Stimulated activated memory B cell treated with anti-CD40 and anti-IgM and Interleukin-4, amounts not matched to agents 10 μg/mL and 1 μg/mL and 100 μg/mL, for 72 hours (primary cell): ENCODE results near the gene BLOC1S3.

ENCODE experiments used
- ATAC-seq: fragments of 150-1000 bp; cut with Tn5 transposase; 2 replicates; pipeline ENCODE4 v1.10.0; 2021
- H3K27ac Mint-ChIP-seq: one replicate; pipeline ENCODE4 v1.8.0; 2022; ENCODE audit warnings: mild to moderate bottlenecking, mixed read lengths
- H3K27me3 Mint-ChIP-seq: one replicate; pipeline ENCODE4 v1.8.0; 2022; ENCODE audit warnings: mixed read lengths
- H3K36me3 Mint-ChIP-seq: one replicate; pipeline ENCODE4 v1.8.0; 2022; ENCODE audit warnings: mixed read lengths
- H3K4me1 Mint-ChIP-seq: one replicate; pipeline ENCODE4 v1.8.0; 2022; ENCODE audit warnings: mixed read lengths
- H3K4me3 Mint-ChIP-seq: one replicate; pipeline ENCODE4 v1.8.0; 2022; ENCODE audit warnings: mild to moderate bottlenecking, moderate library complexity, mixed read lengths
- H3K9me3 Mint-ChIP-seq: one replicate; pipeline ENCODE4 v1.8.0; 2022; ENCODE audit warnings: mixed read lengths

Gene BLOC1S3

GRCh38 chr19:45178262-45179071 lies at the start of gene BLOC1S3:
TSS of gene BLOC1S3 (plus strand) at chr19:45178784. CDS start at chr19:45179297, 513 bp downstream.
- H3K4me1 Mint-ChIP-seq = peaks cover 41% of the 10 kb centered on the region
- H3K36me3 Mint-ChIP-seq = peaks cover 23% of the 10 kb centered on the region
- H3K27ac Mint-ChIP-seq = peak within 1 kb of the TSS; percentile 75
- H3K9me3 Mint-ChIP-seq = no peaks in the 10 kb centered on the region
- ATAC-seq = peak; percentile 97
- H3K27me3 Mint-ChIP-seq = no peaks in the 10 kb centered on the region
- H3K4me3 Mint-ChIP-seq = peak within 1 kb of the TSS; percentile 78

GRCh38 chr19:45128806-45129205 lies 49.8 kb upstream of the BLOC1S3 start:
- no peak for ATAC-seq

GRCh38 chr19:45130236-45130635 lies 48.3 kb upstream of the BLOC1S3 start:
- ATAC-seq = no peak
- H3K9me3 Mint-ChIP-seq = no peaks in the 10 kb centered on the region
- peaks cover 6% of the 10 kb centered on the region for H3K36me3 Mint-ChIP-seq
- no peak overlapping the region for H3K27ac Mint-ChIP-seq
- peaks cover 42% of the 10 kb centered on the region for H3K4me1 Mint-ChIP-seq
- no peak overlapping the region for H3K4me3 Mint-ChIP-seq
- no peaks in the 10 kb centered on the region for H3K27me3 Mint-ChIP-seq

More at GRCh38 chr19:45128806-45129205, 49.8 kb upstream of the BLOC1S3 start:
- no peak overlapping the region for H3K27ac Mint-ChIP-seq
- H3K4me3 Mint-ChIP-seq = no peak overlapping the region
- no peaks in the 10 kb centered on the region for H3K27me3 Mint-ChIP-seq
- no peaks in the 10 kb centered on the region for H3K9me3 Mint-ChIP-seq
- no peaks in the 10 kb centered on the region for H3K36me3 Mint-ChIP-seq
- peaks cover 40% of the 10 kb centered on the region for H3K4me1 Mint-ChIP-seq

GRCh38 chr19:45130888-45131615 lies 47.5 kb upstream of the BLOC1S3 start:
- H3K27ac Mint-ChIP-seq = peak overlapping the region; percentile 44
- H3K9me3 Mint-ChIP-seq = no peaks in the 10 kb centered on the region
- peaks cover 6% of the 10 kb centered on the region for H3K36me3 Mint-ChIP-seq
- H3K4me1 Mint-ChIP-seq = peaks cover 39% of the 10 kb centered on the region
- no peak overlapping the region for H3K4me3 Mint-ChIP-seq
- ATAC-seq = peak; percentile 51
- no peaks in the 10 kb centered on the region for H3K27me3 Mint-ChIP-seq

- H3K4me3 Mint-ChIP-seq = no peak overlapping the region
- no peaks in the 10 kb centered on the region for H3K9me3 Mint-ChIP-seq
- no peaks in the 10 kb centered on the region for H3K27me3 Mint-ChIP-seq
- peak overlapping the region; percentile 66 for H3K27ac Mint-ChIP-seq
- peaks cover 55% of the 10 kb centered on the region for H3K4me1 Mint-ChIP-seq
- no peak for ATAC-seq
- peaks cover 11% of the 10 kb centered on the region for H3K36me3 Mint-ChIP-seq
Observed at GRCh38 chr19:45133661-45134060, 44.9 kb upstream of the BLOC1S3 start.

- H3K36me3 Mint-ChIP-seq = peaks cover 12% of the 10 kb centered on the region
- H3K4me3 Mint-ChIP-seq = no peak overlapping the region
- H3K9me3 Mint-ChIP-seq = no peaks in the 10 kb centered on the region
- no peaks in the 10 kb centered on the region for H3K27me3 Mint-ChIP-seq
- peak overlapping the region; percentile 84 for H3K27ac Mint-ChIP-seq
- ATAC-seq = no peak
- H3K4me1 Mint-ChIP-seq = peaks cover 55% of the 10 kb centered on the region
Observed at GRCh38 chr19:45135176-45135885, 43.3 kb upstream of the BLOC1S3 start.

GRCh38 chr19:45136507-45137178 lies 41.9 kb upstream of the BLOC1S3 start:
- peak overlapping the region; percentile 84 for H3K27ac Mint-ChIP-seq
- no peaks in the 10 kb centered on the region for H3K9me3 Mint-ChIP-seq
- H3K36me3 Mint-ChIP-seq = peaks cover 25% of the 10 kb centered on the region
- ATAC-seq = no peak
- H3K27me3 Mint-ChIP-seq = no peaks in the 10 kb centered on the region
- H3K4me1 Mint-ChIP-seq = peaks cover 46% of the 10 kb centered on the region
- H3K4me3 Mint-ChIP-seq = peak overlapping the region; percentile 73

- H3K36me3 Mint-ChIP-seq = peaks cover 27% of the 10 kb centered on the region
- H3K27ac Mint-ChIP-seq = peak overlapping the region; percentile 84
- H3K4me1 Mint-ChIP-seq = peaks cover 46% of the 10 kb centered on the region
- no peaks in the 10 kb centered on the region for H3K27me3 Mint-ChIP-seq
- peak; percentile 94 for ATAC-seq
- H3K9me3 Mint-ChIP-seq = no peaks in the 10 kb centered on the region
- peak overlapping the region; percentile 73 for H3K4me3 Mint-ChIP-seq
Observed at GRCh38 chr19:45137179-45137761, 41.3 kb upstream of the BLOC1S3 start.

- Mint-ChIP-seq H3K4me3 (no peak overlapping the region), H3K27me3 (no peaks in the 10 kb centered on the region), H3K4me1 (peaks cover 54% of the 10 kb centered on the region), H3K9me3 (no peaks in the 10 kb centered on the region), H3K36me3 (peaks cover 38% of the 10 kb centered on the region), H3K27ac (no peak overlapping the region)
- ATAC-seq = no peak
Observed at GRCh38 chr19:45138303-45138751, 40.3 kb upstream of the BLOC1S3 start.

GRCh38 chr19:45139286-45140143 lies 39.1 kb upstream of the BLOC1S3 start:
- Mint-ChIP-seq H3K4me3 (no peak overlapping the region), H3K27me3 (no peaks in the 10 kb centered on the region), H3K36me3 (peaks cover 37% of the 10 kb centered on the region), H3K4me1 (peaks cover 42% of the 10 kb centered on the region), H3K27ac (no peak overlapping the region), H3K9me3 (no peaks in the 10 kb centered on the region)
- no peak for ATAC-seq

GRCh38 chr19:45140144-45140503 lies 38.5 kb upstream of the BLOC1S3 start:
- H3K4me1 Mint-ChIP-seq = peaks cover 38% of the 10 kb centered on the region
- no peak overlapping the region for H3K27ac Mint-ChIP-seq
- no peak overlapping the region for H3K4me3 Mint-ChIP-seq
- H3K27me3 Mint-ChIP-seq = no peaks in the 10 kb centered on the region
- no peaks in the 10 kb centered on the region for H3K9me3 Mint-ChIP-seq
- peaks cover 38% of the 10 kb centered on the region for H3K36me3 Mint-ChIP-seq
- ATAC-seq = no peak

- Mint-ChIP-seq H3K27me3 (no peaks in the 10 kb centered on the region), H3K4me3 (no peak overlapping the region), H3K27ac (no peak overlapping the region), H3K9me3 (no peaks in the 10 kb centered on the region), H3K36me3 (peaks cover 38% of the 10 kb centered on the region), H3K4me1 (peaks cover 38% of the 10 kb centered on the region)
- ATAC-seq = no peak
Observed at GRCh38 chr19:45140533-45140932, 38.1 kb upstream of the BLOC1S3 start.

GRCh38 chr19:45141203-45141900 lies 37.2 kb upstream of the BLOC1S3 start:
- Mint-ChIP-seq H3K36me3 (peaks cover 38% of the 10 kb centered on the region), H3K27ac (no peak overlapping the region), H3K9me3 (no peaks in the 10 kb centered on the region), H3K27me3 (no peaks in the 10 kb centered on the region), H3K4me3 (no peak overlapping the region), H3K4me1 (peaks cover 29% of the 10 kb centered on the region)
- no peak for ATAC-seq
